Stomach smooth muscle (tissue), 2 donors: ENCODE measurements around the gene PAPOLB.
A peak's percentile ranks its signal among the peaks of the same experiment; 100 is the strongest.

Experiments used
- H3K27ac ChIP-seq: one replicate; pipeline ENCODE4 v1.7.0; 2013; ENCODE audit warnings: mild to moderate bottlenecking, low read length, inconsistent platforms
- H3K27me3 ChIP-seq, 2 donors: one replicate each; pipeline ENCODE4 v1.7.0; 2013; ENCODE audit warnings: low read length in 2 of 2; ENCODE audit not compliant: insufficient read depth in 2 of 2, control insufficient read depth in 1 of 2
- H3K36me3 ChIP-seq, 2 donors: one replicate each; pipeline ENCODE4 v1.7.0; 2013; ENCODE audit warnings: low read length in 2 of 2; ENCODE audit not compliant: control insufficient read depth in 2 of 2, insufficient read depth in 2 of 2
- H3K4me1 ChIP-seq: one replicate; pipeline ENCODE4 v1.7.0; 2013; ENCODE audit warnings: low read length; ENCODE audit not compliant: control insufficient read depth, insufficient read depth
- H3K4me3 ChIP-seq, 2 donors: one replicate each; pipeline ENCODE4 v1.7.0; 2013; ENCODE audit warnings: low read length in 2 of 2
- H3K9ac ChIP-seq, 2 donors: one replicate each; pipeline ENCODE4 v1.7.0; 2013; ENCODE audit warnings: low read length in 2 of 2, mild to moderate bottlenecking in 1 of 2
- H3K9me3 ChIP-seq, 2 donors: one replicate each; pipeline ENCODE4 v1.7.0; 2013; ENCODE audit warnings: low read length in 2 of 2; ENCODE audit not compliant: control insufficient read depth in 2 of 2
- donor health status: healthy.
- donor health status: Pancreatic carcinoma.

The PAPOLB gene

GRCh38 chr7:4888161-4888560, 26.3 kb upstream of the PAPOLB start:
- no peak overlapping the region for H3K9ac ChIP-seq
- no peak overlapping the region for H3K27ac ChIP-seq
- H3K9me3 ChIP-seq, result no peaks in the 10 kb centered on the region
- H3K4me3 ChIP-seq, result no peak overlapping the region
- H3K36me3 ChIP-seq, result no peaks in the 10 kb centered on the region
- peaks cover 2% of the 10 kb centered on the region for H3K4me1 ChIP-seq
- H3K27me3 ChIP-seq, result no peaks in the 10 kb centered on the region

DNA sequence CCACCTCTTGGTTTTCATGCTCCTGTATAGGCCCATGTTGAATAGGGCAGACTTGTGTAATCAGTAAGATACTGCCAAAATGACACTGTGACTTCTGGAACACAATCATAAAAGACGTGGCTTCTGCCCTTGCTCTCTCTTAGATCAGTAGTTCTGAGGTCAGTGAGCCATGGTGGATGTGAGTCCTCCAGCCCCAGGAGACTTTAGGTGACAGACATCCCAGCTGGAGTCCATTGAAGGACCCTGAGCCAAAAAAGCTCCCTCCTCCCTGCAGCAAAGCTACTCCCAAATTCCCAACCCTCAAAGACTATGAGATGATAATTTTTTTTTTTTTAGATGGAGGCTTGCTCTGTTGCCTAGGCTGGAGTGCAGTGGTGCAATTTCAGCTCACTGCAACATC, 24.8 kb upstream of the PAPOLB start:
- no peaks in the 10 kb centered on the region for H3K9me3 ChIP-seq
- H3K36me3 ChIP-seq, result no peaks in the 10 kb centered on the region
- H3K9ac ChIP-seq, result no peak overlapping the region
- H3K27ac ChIP-seq, result no peak overlapping the region
- H3K27me3 ChIP-seq, result no peaks in the 10 kb centered on the region
- H3K4me3 ChIP-seq, result no peak overlapping the region
- peaks cover 16% of the 10 kb centered on the region for H3K4me1 ChIP-seq

DNA sequence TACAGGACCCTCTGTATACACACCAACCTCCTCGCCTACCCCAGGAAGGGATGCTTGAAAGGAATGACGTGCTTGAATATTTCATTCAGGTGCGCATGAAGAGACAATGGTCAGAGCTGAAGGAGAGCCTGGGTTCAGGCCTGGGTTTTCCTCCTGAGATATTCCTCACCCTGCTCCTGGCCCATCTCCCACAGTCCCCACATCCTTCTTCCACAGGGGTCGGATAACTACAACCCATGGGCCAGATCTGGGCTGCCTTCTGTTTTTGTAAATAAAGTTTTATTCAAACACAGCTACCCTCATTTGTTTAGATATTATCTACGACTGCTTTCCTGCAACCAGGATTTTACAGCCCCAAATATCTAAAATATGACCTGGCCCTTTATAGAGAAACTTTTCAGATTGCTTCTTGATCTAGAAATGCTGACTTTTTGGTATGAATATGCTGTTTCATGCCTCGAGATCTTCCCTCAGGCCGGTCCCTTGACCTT, 23.5 kb upstream of the PAPOLB start:
- no peaks in the 10 kb centered on the region for H3K27me3 ChIP-seq
- H3K9ac ChIP-seq, result no peak overlapping the region
- H3K36me3 ChIP-seq, result no peaks in the 10 kb centered on the region
- peaks cover 17% of the 10 kb centered on the region for H3K4me1 ChIP-seq
- H3K4me3 ChIP-seq, result no peak overlapping the region
- H3K9me3 ChIP-seq, result no peaks in the 10 kb centered on the region
- H3K27ac ChIP-seq, result no peak overlapping the region

DNA sequence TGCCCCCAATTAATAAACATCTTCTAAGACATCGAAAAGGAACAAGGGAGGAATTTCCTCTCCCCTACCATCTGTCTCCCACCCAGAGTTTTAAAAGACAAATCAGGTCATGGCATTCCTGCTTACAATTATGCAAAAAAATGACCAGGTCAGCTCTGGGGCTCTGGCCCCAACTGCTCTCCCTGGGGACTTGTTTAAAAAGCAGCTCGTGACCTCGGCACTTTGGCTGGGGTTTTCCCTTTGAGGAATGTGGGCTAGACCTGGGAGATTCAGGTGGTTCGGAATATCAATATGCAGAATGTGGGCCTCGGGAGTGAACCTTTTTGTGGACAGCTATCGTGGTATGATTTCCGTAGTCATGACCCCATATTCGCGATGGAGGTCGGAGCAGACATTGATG, 22.3 kb upstream of the PAPOLB start:
- no peaks in the 10 kb centered on the region for H3K36me3 ChIP-seq
- peaks cover 20% of the 10 kb centered on the region for H3K4me1 ChIP-seq
- H3K27me3 ChIP-seq, result no peaks in the 10 kb centered on the region
- H3K4me3 ChIP-seq, result no peak overlapping the region
- no peak overlapping the region for H3K27ac ChIP-seq
- no peak overlapping the region for H3K9ac ChIP-seq
- H3K9me3 ChIP-seq, result no peaks in the 10 kb centered on the region

GRCh38 chr7:4883372-4884144, 21.7 kb upstream of the PAPOLB start, which contains the start of gene RADIL:
Gene RADIL, minus strand, starts transcription at chr7:4883716. Its CDS starts 5,577 bp downstream, at chr7:4878139.
- peak within 1 kb of the TSS; percentile 62 for H3K27ac ChIP-seq
- H3K4me3 ChIP-seq, result peak within 1 kb of the TSS; percentile 63 to 74
- no peaks in the 10 kb centered on the region for H3K27me3 ChIP-seq
- no peaks in the 10 kb centered on the region for H3K36me3 ChIP-seq
- no peaks in the 10 kb centered on the region for H3K9me3 ChIP-seq
- H3K9ac ChIP-seq, result peak within 1 kb of the TSS; percentile 26 to 36
- H3K4me1 ChIP-seq, result peaks cover 20% of the 10 kb centered on the region

DNA sequence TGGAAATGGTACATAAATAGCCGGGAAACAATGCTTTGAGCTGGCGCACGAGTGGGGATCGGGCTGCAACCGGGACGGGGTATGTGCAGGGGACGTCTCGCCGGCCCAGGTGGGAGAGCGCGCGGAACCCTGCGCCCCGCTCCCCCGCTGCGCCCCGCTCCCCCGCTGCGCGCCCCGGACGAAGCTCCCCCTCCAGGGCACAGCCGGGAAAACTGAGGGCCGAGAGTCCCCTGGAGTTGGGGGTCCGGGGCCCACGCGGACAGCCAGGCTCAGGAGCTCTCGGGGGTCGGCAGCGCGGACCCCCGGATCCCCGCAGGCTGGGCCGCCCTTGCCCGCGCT, 21.2 kb upstream of the PAPOLB start:
- Histone ChIP-seq H3K27ac (peak overlapping the region; percentile 62), H3K4me1 (peaks cover 20% of the 10 kb centered on the region), H3K9ac (peak overlapping the region; percentile 26 to 36), H3K4me3 (peak overlapping the region; percentile 63 to 74), H3K27me3 (no peaks in the 10 kb centered on the region), H3K9me3 (no peaks in the 10 kb centered on the region), H3K36me3 (no peaks in the 10 kb centered on the region)

- Histone ChIP-seq H3K36me3 (no peaks in the 10 kb centered on the region), H3K4me1 (peaks cover 20% of the 10 kb centered on the region), H3K9me3 (no peaks in the 10 kb centered on the region), H3K27ac (peak overlapping the region; percentile 62), H3K27me3 (peaks cover 0 to 1% of the 10 kb centered on the region in 2 donors), H3K9ac (peak overlapping the region; percentile 26 to 36), H3K4me3 (peak overlapping the region; percentile 63 to 74)
These were observed 20.6 kb upstream of the PAPOLB start for GRCh38 chr7:4882169-4883032.

DNA sequence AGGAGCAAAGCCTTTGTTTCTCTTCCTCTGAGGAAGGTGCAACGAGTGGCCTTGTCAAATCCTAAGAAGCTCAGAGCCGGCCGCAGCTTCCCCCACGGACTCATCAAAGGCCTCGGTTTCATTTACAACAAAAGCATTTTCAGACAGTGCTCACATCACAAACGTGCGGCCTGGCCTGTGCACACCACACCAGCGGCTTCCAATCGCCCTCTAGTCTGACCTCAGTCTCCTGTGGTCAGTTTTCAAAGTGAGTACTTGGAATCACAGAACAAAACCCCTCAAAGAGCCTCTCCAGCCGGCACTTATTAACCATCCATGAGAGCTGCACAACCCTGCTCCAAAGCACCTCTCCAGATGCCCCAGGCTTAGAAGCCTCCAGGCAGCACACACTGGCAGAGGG, 18.4 kb upstream of the PAPOLB start:
- H3K27ac ChIP-seq, result no peak overlapping the region
- no peak overlapping the region for H3K9ac ChIP-seq
- peaks cover 0 to 2% of the 10 kb centered on the region in 2 donors for H3K27me3 ChIP-seq
- no peak overlapping the region for H3K4me3 ChIP-seq
- no peaks in the 10 kb centered on the region for H3K36me3 ChIP-seq
- peaks cover 20% of the 10 kb centered on the region for H3K4me1 ChIP-seq
- no peaks in the 10 kb centered on the region for H3K9me3 ChIP-seq

DNA sequence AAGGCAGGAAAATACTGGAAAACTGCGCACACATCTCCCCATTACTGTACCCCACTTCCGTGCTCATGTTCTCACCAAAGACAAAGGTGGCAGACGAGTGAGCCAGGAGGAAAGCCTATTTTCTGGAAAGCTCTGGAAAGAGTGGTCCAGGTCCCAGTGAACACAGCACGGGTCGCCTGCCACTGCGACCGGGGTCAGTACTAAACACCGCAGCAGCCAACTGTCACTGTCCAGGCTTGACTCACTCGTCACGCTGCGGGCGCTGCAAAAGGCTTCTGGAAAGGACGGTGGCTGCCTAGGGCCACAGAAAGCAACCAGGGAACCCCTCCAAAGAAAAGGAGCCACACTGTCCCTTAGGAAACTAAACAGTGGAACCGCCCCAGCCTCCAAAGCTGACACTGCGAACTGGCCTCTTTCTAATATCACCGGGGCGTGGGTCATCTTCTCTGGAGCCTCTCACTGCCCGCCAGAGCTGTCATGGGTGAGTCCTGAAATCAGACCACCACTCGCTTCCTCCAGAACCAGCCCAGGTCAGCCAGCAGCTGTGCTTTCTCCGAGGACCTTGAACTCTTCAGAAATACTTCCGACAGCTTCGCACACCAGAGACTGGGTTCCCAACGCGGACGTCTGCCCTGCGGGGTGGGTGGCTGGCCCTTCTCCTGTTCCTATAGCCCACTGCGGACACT, 17.7 kb upstream of the PAPOLB start:
- H3K9me3 ChIP-seq, result no peaks in the 10 kb centered on the region
- H3K27ac ChIP-seq, result no peak overlapping the region
- H3K4me1 ChIP-seq, result peaks cover 20% of the 10 kb centered on the region
- H3K9ac ChIP-seq, result no peak overlapping the region
- peaks cover 0 to 2% of the 10 kb centered on the region in 2 donors for H3K27me3 ChIP-seq
- no peak overlapping the region for H3K4me3 ChIP-seq
- H3K36me3 ChIP-seq, result no peaks in the 10 kb centered on the region
